Fibroblast of lung (primary cell): ENCODE results near the gene MRPS15. TPM values are rescaled to one million over a fixed set of nuclear protein-coding genes. Genes with fewer than 3 reads are reported as not detected.

Experiments
- DNase-seq, 2 donors: peaks; one replicate each; pipeline versions ENCODE4 v3.0.0 to v3.0.0-alpha.2; 2010; ENCODE audit warnings: low read depth in 2 of 2
- H2AFZ ChIP-seq: 2 replicates; pipeline ENCODE4 v1.5.1; 2012; ENCODE audit warnings: low read length, control low read depth, inconsistent platforms
- H3K27ac ChIP-seq: 2 replicates; pipeline ENCODE4 v1.5.1; 2011; ENCODE audit warnings: low read length, control low read depth; ENCODE audit not compliant: insufficient read depth
- H3K27me3 ChIP-seq: 2 replicates; pipeline ENCODE4 v1.5.1; 2011; ENCODE audit warnings: mild to moderate bottlenecking, low read length; ENCODE audit not compliant: control insufficient read depth, insufficient read depth
- H3K36me3 ChIP-seq: 2 replicates; pipeline ENCODE4 v1.5.1; 2011; ENCODE audit warnings: low read length; ENCODE audit not compliant: control insufficient read depth, insufficient read depth
- H3K4me1 ChIP-seq: 2 replicates; pipeline ENCODE4 v1.5.1; 2011; ENCODE audit warnings: low read length; ENCODE audit not compliant: control insufficient read depth, insufficient read depth; ENCODE audit errors: extremely low read depth
- H3K4me2 ChIP-seq: 2 replicates; pipeline ENCODE4 v1.5.1; 2011; ENCODE audit warnings: low read length, control low read depth; ENCODE audit not compliant: insufficient read depth; ENCODE audit errors: extremely low read depth
- H3K4me3 ChIP-seq, 4 experiments: fragments of 200-600 bp in 1 of 4; sonication (generic) in 1 of 4; replicated peaks in 1 of 4; 2 replicates each; pipeline ENCODE4 v1.5.1; 2011 to 2016; ENCODE audit warnings: low read length in 4 of 4, low read depth in 3 of 4, mild to moderate bottlenecking in 3 of 4, control low read depth in 2 of 4, inconsistent platforms in 1 of 4, mixed read lengths in 1 of 4; ENCODE audit not compliant: insufficient read depth in 1 of 4; ENCODE audit errors: control extremely low read depth in 1 of 4
- H3K79me2 ChIP-seq: 2 replicates; pipeline ENCODE4 v1.5.1; 2012; ENCODE audit warnings: mild to moderate bottlenecking, low read length, inconsistent platforms; ENCODE audit not compliant: control insufficient read depth, insufficient read depth
- H3K9ac ChIP-seq: 2 replicates; pipeline ENCODE4 v1.5.1; 2011; ENCODE audit warnings: mild to moderate bottlenecking, low read length, control low read depth; ENCODE audit not compliant: insufficient read depth
- H3K9me3 ChIP-seq: 2 replicates; pipeline ENCODE4 v1.5.1; 2012; ENCODE audit warnings: low read depth, low read length; ENCODE audit not compliant: control insufficient read depth, insufficient read depth
- H4K20me1 ChIP-seq: 2 replicates; pipeline ENCODE4 v1.5.1; 2011; ENCODE audit warnings: low read length; ENCODE audit not compliant: control insufficient read depth, insufficient read depth; ENCODE audit errors: extremely low read depth
- EZH2 ChIP-seq: IDR thresholded peaks from 2 replicates; pipeline ENCODE4 v1.5.1; 2012; ENCODE audit warnings: low read length, control low read depth, mild to moderate bottlenecking; ENCODE audit errors: missing control alignments
- polyA plus RNA-seq, 2 donors: library from polyadenylated mRNA; depleted of rRNA in 1 of 2; stranded (reverse) in 1 of 2; unstranded in 1 of 2; fragments of >200 nt; gene quantifications; 2 replicates each; pipeline ENCODE4 v1.2.1, GENCODE V29; 2011 to 2012; ENCODE audit warnings: missing spikeins in 1 of 2
- total RNA-seq: library from RNA; depleted of rRNA; stranded (reverse); fragments of >200 nt; gene quantifications from 2 replicates; pipeline ENCODE4 v1.2.1, GENCODE V29; 2014
- TF ChIP-seq, protein P1 (sequence below), 2 donors: IDR thresholded peaks in 1 of 2; conservative IDR thresholded peaks in 1 of 2; 1 replicate in 1 of 2; 2 replicates in 1 of 2; pipeline ENCODE4 v1.5.1; 2011 to 2012; ENCODE audit warnings: low read length in 2 of 2, control low read depth in 1 of 2, inconsistent platforms in 1 of 2, low read depth in 1 of 2, mild to moderate bottlenecking in 1 of 2

MRPS15 gene
- total and polyA plus RNA-seq, 2 donors (not counting 1 experiment from before 2014, with no cell fraction given): 75.5 to 99.1 TPM

DNA sequence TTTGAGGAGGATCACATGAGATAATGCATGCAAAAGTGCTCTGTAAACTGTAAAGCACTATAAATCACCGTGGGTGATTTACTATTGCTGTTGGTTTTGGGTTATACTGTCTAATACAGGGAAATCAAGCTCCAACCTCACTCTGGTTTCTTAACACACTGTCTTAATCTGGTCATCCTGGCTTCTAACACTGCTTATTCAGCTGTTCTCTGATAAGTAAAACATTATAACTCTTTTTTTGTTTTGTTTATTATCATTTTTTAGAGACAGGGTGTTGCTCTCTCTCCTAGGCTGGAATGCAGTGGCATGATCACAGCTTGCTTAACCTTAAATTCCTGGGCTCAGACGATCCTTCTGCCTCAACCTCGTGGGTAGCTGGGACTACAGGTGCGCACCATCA, 44.6 kb downstream of the MRPS15 start:
- Histone ChIP-seq H4K20me1 (no peaks in the 10 kb centered on the region), H2AFZ (no peak overlapping the region), H3K9me3 (no peaks in the 10 kb centered on the region), H3K36me3 (no peaks in the 10 kb centered on the region), H3K4me1 (peaks cover 4% of the 10 kb centered on the region), H3K4me2 (no peak overlapping the region), H3K27ac (no peak overlapping the region), H3K27me3 (no peaks in the 10 kb centered on the region), H3K9ac (no peak overlapping the region), H3K4me3 (no peak overlapping the region), H3K79me2 (no peaks in the 10 kb centered on the region)
- TF ChIP-seq EZH2: no peak
- TF ChIP-seq, protein P1, sequence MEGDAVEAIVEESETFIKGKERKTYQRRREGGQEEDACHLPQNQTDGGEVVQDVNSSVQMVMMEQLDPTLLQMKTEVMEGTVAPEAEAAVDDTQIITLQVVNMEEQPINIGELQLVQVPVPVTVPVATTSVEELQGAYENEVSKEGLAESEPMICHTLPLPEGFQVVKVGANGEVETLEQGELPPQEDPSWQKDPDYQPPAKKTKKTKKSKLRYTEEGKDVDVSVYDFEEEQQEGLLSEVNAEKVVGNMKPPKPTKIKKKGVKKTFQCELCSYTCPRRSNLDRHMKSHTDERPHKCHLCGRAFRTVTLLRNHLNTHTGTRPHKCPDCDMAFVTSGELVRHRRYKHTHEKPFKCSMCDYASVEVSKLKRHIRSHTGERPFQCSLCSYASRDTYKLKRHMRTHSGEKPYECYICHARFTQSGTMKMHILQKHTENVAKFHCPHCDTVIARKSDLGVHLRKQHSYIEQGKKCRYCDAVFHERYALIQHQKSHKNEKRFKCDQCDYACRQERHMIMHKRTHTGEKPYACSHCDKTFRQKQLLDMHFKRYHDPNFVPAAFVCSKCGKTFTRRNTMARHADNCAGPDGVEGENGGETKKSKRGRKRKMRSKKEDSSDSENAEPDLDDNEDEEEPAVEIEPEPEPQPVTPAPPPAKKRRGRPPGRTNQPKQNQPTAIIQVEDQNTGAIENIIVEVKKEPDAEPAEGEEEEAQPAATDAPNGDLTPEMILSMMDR (conservative IDR thresholded peaks at IDR 0.05 in 1 of 2, IDR thresholded peaks at IDR 0.05 in 1 of 2; ENCODE audit: low read depth in 1 of 2, low read length in 2 of 2): no peak
- DNase-seq: peak; percentile 7 to 44

DNA sequence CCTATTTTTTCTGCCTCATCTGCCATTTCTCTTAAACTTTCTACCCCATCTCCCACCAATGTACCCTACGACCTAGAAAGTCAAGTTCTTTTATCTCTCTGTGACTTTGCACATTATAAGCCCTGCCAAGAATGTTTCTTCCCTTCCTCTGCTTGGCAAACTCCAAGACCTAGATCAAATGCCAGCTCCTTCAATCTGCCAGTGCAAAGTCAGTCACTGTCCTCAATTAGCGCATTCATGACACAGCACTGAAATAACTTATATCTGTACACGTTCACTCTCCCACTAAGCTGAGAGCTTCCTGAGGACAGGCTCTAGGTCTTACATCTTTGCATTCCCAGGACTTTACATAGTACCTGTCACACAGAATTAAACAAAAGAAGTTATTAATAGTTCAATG, 45.0 kb downstream of the MRPS15 start:
- Histone ChIP-seq H3K4me1 (peaks cover 4% of the 10 kb centered on the region), H3K27ac (no peak overlapping the region)
- DNase-seq: no peak

DNA sequence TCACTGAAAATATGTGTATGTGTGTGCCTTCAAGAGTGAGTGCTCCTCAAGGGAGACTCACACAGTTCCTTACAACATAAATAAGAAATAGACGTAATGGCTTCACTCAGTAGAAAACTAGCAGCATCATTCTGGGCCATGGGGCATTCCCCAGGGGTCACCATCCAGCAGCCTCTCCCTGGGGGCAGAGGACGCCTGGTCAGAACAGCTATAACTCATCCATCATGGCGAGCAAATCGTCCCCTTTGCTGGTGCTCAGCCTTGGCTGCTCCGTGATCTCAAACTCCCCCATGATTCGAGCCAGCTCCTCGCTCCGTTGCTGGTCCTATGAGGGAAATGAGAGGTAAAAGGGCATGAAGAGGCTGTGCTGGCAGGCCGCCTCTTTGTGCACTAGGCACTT, 46.3 kb downstream of the MRPS15 start:
- no peaks in the 10 kb centered on the region for H4K20me1 ChIP-seq
- TF ChIP-seq, protein P1 (conservative IDR thresholded peaks at IDR 0.05 in 1 of 2, IDR thresholded peaks at IDR 0.05 in 1 of 2; ENCODE audit: low read depth in 1 of 2, low read length in 2 of 2): no peak
- no peak for TF ChIP-seq EZH2

More for the DNA sequence above, 45.0 kb downstream of the MRPS15 start:
- no peaks in the 10 kb centered on the region for H3K36me3 ChIP-seq
- H3K9me3 ChIP-seq: no peaks in the 10 kb centered on the region
- no peak overlapping the region for H3K4me2 ChIP-seq
- H2AFZ ChIP-seq: no peak overlapping the region
- TF ChIP-seq, protein P1 (conservative IDR thresholded peaks at IDR 0.05 in 1 of 2, IDR thresholded peaks at IDR 0.05 in 1 of 2; ENCODE audit: low read depth in 1 of 2, low read length in 2 of 2): no peak
- TF ChIP-seq EZH2: no peak
- no peak overlapping the region for H3K9ac ChIP-seq
- no peak overlapping the region for H3K4me3 ChIP-seq
- H4K20me1 ChIP-seq: no peaks in the 10 kb centered on the region
- H3K79me2 ChIP-seq: no peaks in the 10 kb centered on the region
- no peaks in the 10 kb centered on the region for H3K27me3 ChIP-seq

More for the DNA sequence above, 46.3 kb downstream of the MRPS15 start:
- Histone ChIP-seq H3K36me3 (no peaks in the 10 kb centered on the region), H3K4me3 (no peak overlapping the region), H3K27me3 (no peaks in the 10 kb centered on the region), H2AFZ (no peak overlapping the region), H3K79me2 (no peaks in the 10 kb centered on the region), H3K9me3 (no peaks in the 10 kb centered on the region), H3K4me1 (peaks cover 4% of the 10 kb centered on the region), H3K27ac (no peak overlapping the region), H3K9ac (no peak overlapping the region), H3K4me2 (no peak overlapping the region)
- DNase-seq: no peak
